K562 (cell line): ENCODE results near the gene SLC39A11. TPM values are rescaled to one million over a fixed set of nuclear protein-coding genes. Genes with fewer than 3 reads are reported as not detected.

ENCODE experiments used
- ATAC-seq: fragments of 200-7000 bp; cut with Tn5 transposase; 3 replicates; pipeline ENCODE4 v1.9.1; 2020; ENCODE audit warnings: moderate library complexity
- BruUV-seq: library from RNA; stranded (reverse); fragments of 400-500 nt; replicated peaks from 2 replicates; lab custom pipeline; 2021; lab: Mats Ljungman, UMichigan
- CTCF ChIA-PET: fragments of 300-600 bp; formaldehyde crosslinking; extraction: SDS; loops from one replicate; lab custom pipeline; 2021; ENCODE audit warnings: low intra/inter-chr PET ratio; lab: Yijun Ruan, JAX
- POLR2A ChIA-PET: fragments of 300-600, 350-650 bp; sonication (Branson Sonifier 250); formaldehyde crosslinking; extraction: SDS; loops from one replicate; lab custom pipeline; 2021; ENCODE audit warnings: antibody characterized with exemption, inconsistent platforms; lab: Yijun Ruan, JAX
- DNase-seq, 4 experiments: peaks; one replicate each; pipeline versions ENCODE4 v3.0.0 to v3.0.0-alpha.2; 2011 to 2018; ENCODE audit warnings: low spot score in 3 of 4, mixed read lengths in 3 of 4; ENCODE audit errors: extremely low read depth in 1 of 4
- FAIRE-seq: peaks from 2 replicates; lab custom pipeline; 2011; peaks lifted over from hg19 to GRCh38; lab: Jason Lieb, UNC
- H2AFZ ChIP-seq: 2 replicates; pipeline ENCODE4 v1.6.0; 2011; ENCODE audit warnings: low read depth, low read length, control low read depth, inconsistent platforms
- H3K27ac ChIP-seq: fragments of 200-600 bp; 3 replicates; pipeline ENCODE4 v1.8.0; 2011; ENCODE audit warnings: low read depth, mild to moderate bottlenecking, control low read depth, inconsistent platforms, low read length, moderate library complexity, mixed read lengths; ENCODE audit errors: extremely low read depth
- H3K27me3 ChIP-seq, 2 experiments: fragments of 300-600 bp in 1 of 2; 2 replicates in 1 of 2; 3 replicates in 1 of 2; pipeline versions ENCODE4 v1.6.0 to v1.8.0; 2011; ENCODE audit warnings: inconsistent platforms in 2 of 2, low read length in 2 of 2, mild to moderate bottlenecking in 1 of 2, mixed read lengths in 1 of 2, moderate library complexity in 1 of 2; ENCODE audit not compliant: control insufficient read depth in 2 of 2, insufficient read depth in 2 of 2
- H3K36me3 ChIP-seq: fragments of 300-600 bp; 3 replicates; pipeline ENCODE4 v1.8.0; 2011; ENCODE audit warnings: mild to moderate bottlenecking, low read length, inconsistent platforms; ENCODE audit not compliant: control insufficient read depth, insufficient read depth
- H3K4me1 ChIP-seq, 2 experiments: fragments of 200-600 bp in 1 of 2; replicated peaks in 1 of 2; 2 replicates in 1 of 2; 3 replicates in 1 of 2; pipeline versions ENCODE4 v1.5.1 to v1.8.0; 2011; ENCODE audit warnings: inconsistent platforms in 2 of 2, low read length in 2 of 2, mild to moderate bottlenecking in 1 of 2, mixed read lengths in 1 of 2, moderate library complexity in 1 of 2; ENCODE audit not compliant: control insufficient read depth in 2 of 2, insufficient read depth in 2 of 2
- H3K4me2 ChIP-seq: 2 replicates; pipeline ENCODE4 v1.6.1; 2011; ENCODE audit warnings: low read length, control low read depth, inconsistent platforms, mixed read lengths; ENCODE audit not compliant: insufficient read depth
- H3K4me3 ChIP-seq: fragments of 200-600 bp; sonication (generic), shearing (Covaris generic); 2 replicates; pipeline ENCODE4 v1.5.1; 2016; ENCODE audit warnings: control low read depth, inconsistent platforms
- H3K79me2 ChIP-seq: fragments of 200-600 bp; 3 replicates; pipeline ENCODE4 v1.8.0; 2011; ENCODE audit warnings: low read length, inconsistent platforms; ENCODE audit not compliant: control insufficient read depth, insufficient read depth
- H3K9ac ChIP-seq, 2 experiments: 2 replicates each; pipeline versions ENCODE4 v1.6.0 to v1.6.1; 2011; ENCODE audit warnings: low read depth in 2 of 2, low read length in 2 of 2, control low read depth in 1 of 2, inconsistent platforms in 1 of 2, mild to moderate bottlenecking in 1 of 2, mixed read lengths in 1 of 2; ENCODE audit not compliant: insufficient read depth in 1 of 2
- H3K9me1 ChIP-seq: one replicate; pipeline ENCODE4 v1.6.0; 2011; ENCODE audit warnings: inconsistent platforms, mild to moderate bottlenecking, low read length, moderate library complexity; ENCODE audit not compliant: control insufficient read depth, insufficient read depth
- H3K9me3 ChIP-seq: replicated peaks from 2 replicates; pipeline ENCODE4 v1.5.1; 2011; ENCODE audit warnings: low read depth, low read length, inconsistent platforms; ENCODE audit not compliant: control insufficient read depth, insufficient read depth
- H4K20me1 ChIP-seq: replicated peaks from 2 replicates; pipeline ENCODE4 v1.6.1; 2011; ENCODE audit warnings: low read length, inconsistent platforms, mixed read lengths; ENCODE audit not compliant: control insufficient read depth, insufficient read depth
- ARID3A ChIP-seq: IDR thresholded peaks from 2 replicates; pipeline ENCODE4 v1.6.1; 2012; ENCODE audit warnings: low read depth, low read length, improper control_type of control experiment, borderline replicate concordance
- KAT2B ChIP-seq: IDR thresholded peaks from one replicate; pipeline ENCODE4 v1.6.1; 2012; ENCODE audit warnings: low read depth, mild to moderate bottlenecking, control low read depth, inconsistent platforms, low read length, moderate library complexity
- KLF13 ChIP-seq: fragments of 450-650 bp; IDR thresholded peaks from 2 replicates; pipeline ENCODE4 v1.6.1; 2016; ENCODE audit warnings: missing genetic modification characterization, low read depth, mild to moderate bottlenecking, missing compliant biosample characterization, moderate library complexity, borderline replicate concordance
- NCOA1 ChIP-seq: fragments of 450-650 bp; IDR thresholded peaks from 2 replicates; pipeline ENCODE4 v1.6.1; 2016; ENCODE audit warnings: low read depth
- PKNOX1 ChIP-seq: fragments of 450-650 bp; IDR thresholded peaks from 2 replicates; pipeline ENCODE4 v1.6.1; 2016
- SNAPC5 ChIP-seq: fragments of 250-450 bp; sonication (Bioruptor Pico); IDR thresholded peaks from 2 replicates; pipeline ENCODE4 v1.8.0; 2021; ENCODE audit warnings: moderate library complexity, mild to moderate bottlenecking, inconsistent platforms
- ZNF512 ChIP-seq: IDR thresholded peaks from 2 replicates; pipeline ENCODE4 v1.6.1; 2016; ENCODE audit warnings: missing genetic modification characterization, missing compliant biosample characterization
- WGBS: fragments of 100-300 bp; shearing (Covaris generic); methylation state at CpG from one replicate; pipeline ENCODE4 v1.1.6; 2016; ENCODE audit warnings: low coverage, mixed read lengths; ENCODE audit not compliant: insufficient coverage; ENCODE audit errors: missing lambda C conversion rate; 5-methylcytosine and 5-hydroxymethylcytosine counted together
- in situ Hi-C: fragments of 300-500 bp; cut with MboI; formaldehyde crosslinking; loops from 4 replicates; pipeline ENCODE4 v1.15.0; 2018; ENCODE audit warnings: inconsistent platforms, mixed read lengths
- intact Hi-C: fragments of 100-400 bp; cut with micrococcal nuclease; formaldehyde crosslinking; loops from 2 replicates; pipeline ENCODE4 v1.14.2; 2022
- polyA plus RNA-seq, 8 experiments: library from polyadenylated mRNA; depleted of rRNA in 4 of 8; stranded (reverse) in 5 of 8; unstranded in 3 of 8; fragments of >200 nt; fragmentation: Nextera tagmentation in 2 of 8; fragmentation: Illumina TruSeq in 1 of 8; extraction: Ambion mirVana in 2 of 8; extraction: Trizol in 1 of 8; gene quantifications; 2 replicates each; pipeline versions ENCODE4 v1.2.1 to v1.2.3, GENCODE V29; 2011 to 2014; ENCODE audit warnings: inconsistent platforms in 1 of 8, missing spikeins in 1 of 8
- total RNA-seq, 7 experiments: library from RNA; depleted of rRNA in 6 of 7; stranded (reverse); fragments of >200 nt in 6 of 7; fragmentation: Illumina TruSeq in 2 of 7; extraction: Trizol in 2 of 7; gene quantifications; 2 replicates each; pipeline versions ENCODE4 v1.2.1 to v1.2.3, GENCODE V29; 2011 to 2021; ENCODE audit warnings: low replicate concordance in 1 of 7

SLC39A11 gene
- total and polyA plus RNA-seq, 9 of the 15 experiments (the other 6 are each of a cell fraction or from before 2014, with no cell fraction given): 10.5 to 26.4 (median 13.4) TPM

- H3K27ac ChIP-seq: no peak overlapping the region
- no peaks in the 10 kb centered on the region for H3K9me1 ChIP-seq
- intact Hi-C loops: no loop called here
- H3K27me3 ChIP-seq: peaks cover 12 to 38% of the 10 kb centered on the region in 2 experiments
- no peaks in the 10 kb centered on the region for H3K36me3 ChIP-seq
- DNase-seq (peak in 1 of 4 experiments; percentile 7), FAIRE-seq (no peak), ATAC-seq (no peak)
- TF ChIP-seq PKNOX1 (peak; percentile 22; the same call in 1 of the 2 replicates), NCOA1 (no peak), KAT2B (no peak), SNAPC5 (CRISPR knock-in tag) (no peak), ARID3A (no peak), KLF13 (tag) (no peak), ZNF512 (tag) (no peak)
- no peaks in the 10 kb centered on the region for H3K79me2 ChIP-seq
- no peak overlapping the region for H3K4me2 ChIP-seq
- in situ Hi-C loops: no loop called here
- H4K20me1 ChIP-seq: no peaks in the 10 kb centered on the region
- H3K4me1 ChIP-seq: no peaks in the 10 kb centered on the region
- H2AFZ ChIP-seq: no peak overlapping the region
- H3K9me3 ChIP-seq: no peaks in the 10 kb centered on the region
- ChIA-PET CTCF (no interaction called here), POLR2A (interaction anchor here (0.6 kb wide), 1 partner anchor 35 kb away, joined by 4 read pairs; no protein-coding TSS in a partner anchor)
- WGBS: 2% methylated on average over 17 of the region's 17 CpGs
- BruUV-seq: no TSS peak
- H3K9ac ChIP-seq: no peak overlapping the region
- no peak overlapping the region for H3K4me3 ChIP-seq
These were observed 474.4 kb downstream of the SLC39A11 start for GRCh38 chr17:72618001-72618509.
